HFF-Myc (cell line): ENCODE measurements around the gene MEIOSIN.

Experiments
- DNase-seq: peaks from one replicate; pipeline ENCODE4 v3.0.0-alpha.2; 2011; ENCODE audit warnings: low read depth; ENCODE audit errors: extremely low read depth
- H3K4me3 ChIP-seq: replicated peaks from 2 replicates; pipeline ENCODE4 v1.5.1; 2011; ENCODE audit warnings: low read depth, mild to moderate bottlenecking, control low read depth, low read length
- CTCF ChIP-seq: IDR thresholded peaks from 2 replicates; pipeline ENCODE4 v1.5.1; 2012; ENCODE audit warnings: mild to moderate bottlenecking, low read depth, low read length, control low read depth; ENCODE audit errors: missing control alignments

MEIOSIN gene

GRCh38 chr19:45761714-45762113 is 28.5 kb downstream of the MEIOSIN start:
- no peak for TF ChIP-seq CTCF
- no peak overlapping the region for H3K4me3 ChIP-seq
- no peak for DNase-seq

- no peak overlapping the region for H3K4me3 ChIP-seq
- TF ChIP-seq CTCF = no peak
These were observed 29.8 kb downstream of the MEIOSIN start for GRCh38 chr19:45762870-45763631.

GRCh38 chr19:45763691-45764294 is 30.6 kb downstream of the MEIOSIN start:
- TF ChIP-seq CTCF = no peak
- no peak for DNase-seq
- H3K4me3 ChIP-seq = no peak overlapping the region

More at GRCh38 chr19:45762870-45763631, 29.8 kb downstream of the MEIOSIN start:
- no peak for DNase-seq

- no peak for TF ChIP-seq CTCF
- H3K4me3 ChIP-seq = no peak overlapping the region
- no peak for DNase-seq
These were observed 31.2 kb downstream of the MEIOSIN start for GRCh38 chr19:45764475-45764874.

- no peak for DNase-seq
- H3K4me3 ChIP-seq = no peak overlapping the region
- TF ChIP-seq CTCF = no peak
These were observed 31.9 kb downstream of the MEIOSIN start for GRCh38 chr19:45764945-45765701.

- H3K4me3 ChIP-seq = no peak overlapping the region
- no peak for DNase-seq
- TF ChIP-seq CTCF = no peak
These were observed 32.6 kb downstream of the MEIOSIN start for GRCh38 chr19:45765702-45766295.
